Central memory CD8-positive, alpha-beta T cell (primary cell): Measurements from ENCODE around the gene NUDT14.
A peak's percentile ranks its signal among the peaks of the same experiment; 100 is the strongest.

Source experiments
- ATAC-seq: fragments of 150-1000 bp; cut with Tn5 transposase; replicated peaks from 2 replicates; pipeline ENCODE4 v1.10.0; 2022; ENCODE audit warnings: mild to moderate bottlenecking, moderate FRiP score, moderate number of reproducible peaks; ENCODE audit not compliant: poor library complexity, severe bottlenecking; ENCODE audit errors: extremely low read depth
- DNase-seq, 2 donors: peaks; one replicate each; pipeline ENCODE4 v3.0.0; 2021; ENCODE audit warnings: low spot score in 2 of 2
- H3K27ac Mint-ChIP-seq: one replicate; pipeline ENCODE4 v1.8.0; 2022; ENCODE audit warnings: low read depth, mild to moderate bottlenecking, moderate library complexity, mixed read lengths
- H3K27me3 Mint-ChIP-seq: one replicate; pipeline ENCODE4 v1.8.0; 2022; ENCODE audit warnings: mixed read lengths
- H3K36me3 Mint-ChIP-seq: one replicate; pipeline ENCODE4 v1.8.0; 2022; ENCODE audit warnings: mild to moderate bottlenecking, moderate library complexity, mixed read lengths; ENCODE audit not compliant: insufficient read depth
- H3K4me1 Mint-ChIP-seq: one replicate; pipeline ENCODE4 v1.8.0; 2022; ENCODE audit warnings: mixed read lengths
- H3K4me3 Mint-ChIP-seq: one replicate; pipeline ENCODE4 v1.8.0; 2022; ENCODE audit warnings: mild to moderate bottlenecking, moderate library complexity, mixed read lengths
- H3K9me3 Mint-ChIP-seq: one replicate; pipeline ENCODE4 v1.8.0; 2022; ENCODE audit warnings: mixed read lengths

The NUDT14 gene

DNA sequence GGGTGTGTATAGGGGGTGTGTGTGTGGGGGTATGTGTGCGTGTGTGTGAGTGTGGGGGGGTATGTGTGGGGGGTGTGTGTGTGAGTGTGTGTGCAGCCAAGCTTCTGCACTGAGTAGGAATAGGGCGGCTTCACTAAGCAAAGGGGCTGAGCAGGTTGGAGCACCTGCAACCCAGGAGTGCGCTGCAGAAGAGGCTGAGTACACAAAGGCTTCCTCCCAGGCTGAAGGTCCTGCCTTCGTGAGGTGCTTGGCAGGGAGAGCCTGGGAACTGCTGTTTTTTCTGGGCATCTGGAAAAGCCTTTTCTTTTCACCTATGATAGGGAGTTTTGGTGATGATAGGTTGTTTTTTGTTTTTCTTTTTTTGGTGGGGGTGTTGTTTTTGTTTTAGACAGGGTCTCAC is 6.0 kb upstream of the NUDT14 start:
- no peak overlapping the region for H3K27ac Mint-ChIP-seq
- peaks cover 12% of the 10 kb centered on the region for H3K27me3 Mint-ChIP-seq
- H3K4me1 Mint-ChIP-seq: peaks cover 5% of the 10 kb centered on the region
- H3K4me3 Mint-ChIP-seq: no peak overlapping the region
- ATAC-seq (no peak), DNase-seq (no peak)
- peaks cover 8% of the 10 kb centered on the region for H3K36me3 Mint-ChIP-seq
- H3K9me3 Mint-ChIP-seq: no peaks in the 10 kb centered on the region

- Mint-ChIP-seq H3K36me3 (peaks cover 9% of the 10 kb centered on the region), H3K27me3 (peaks cover 12% of the 10 kb centered on the region), H3K9me3 (no peaks in the 10 kb centered on the region), H3K27ac (peak overlapping the region; percentile 55), H3K4me1 (peaks cover 5% of the 10 kb centered on the region), H3K4me3 (no peak overlapping the region)
- no peak for ATAC-seq
- DNase-seq: no peak
Observed at GRCh38 chr14:105185973-105186372, 4.9 kb upstream of the NUDT14 start.

DNA sequence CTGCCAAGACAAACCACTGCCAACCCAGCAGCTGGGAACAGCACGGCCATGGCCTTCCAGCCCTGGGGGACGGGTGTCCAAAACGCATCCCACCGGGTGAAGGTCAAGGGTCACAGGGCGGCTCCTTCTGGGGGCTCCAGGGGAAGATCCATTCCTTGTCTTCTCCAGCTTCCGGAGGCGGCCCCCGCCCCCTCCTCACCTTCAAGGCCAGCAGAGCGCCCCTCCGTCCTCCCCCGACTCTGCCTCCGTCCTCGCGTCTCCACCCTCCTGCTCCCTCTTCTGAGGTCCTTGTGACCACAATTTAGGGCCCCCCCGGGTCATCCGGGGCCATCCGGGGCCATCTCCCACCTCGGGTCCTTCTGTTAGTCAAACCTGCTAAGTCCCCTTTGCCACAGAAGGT is 3.9 kb upstream of the NUDT14 start:
- no peak for ATAC-seq
- DNase-seq: no peak
- Mint-ChIP-seq H3K27me3 (peaks cover 12% of the 10 kb centered on the region), H3K4me1 (peaks cover 5% of the 10 kb centered on the region), H3K4me3 (no peak overlapping the region), H3K27ac (no peak overlapping the region), H3K36me3 (peaks cover 8% of the 10 kb centered on the region), H3K9me3 (no peaks in the 10 kb centered on the region)

DNA sequence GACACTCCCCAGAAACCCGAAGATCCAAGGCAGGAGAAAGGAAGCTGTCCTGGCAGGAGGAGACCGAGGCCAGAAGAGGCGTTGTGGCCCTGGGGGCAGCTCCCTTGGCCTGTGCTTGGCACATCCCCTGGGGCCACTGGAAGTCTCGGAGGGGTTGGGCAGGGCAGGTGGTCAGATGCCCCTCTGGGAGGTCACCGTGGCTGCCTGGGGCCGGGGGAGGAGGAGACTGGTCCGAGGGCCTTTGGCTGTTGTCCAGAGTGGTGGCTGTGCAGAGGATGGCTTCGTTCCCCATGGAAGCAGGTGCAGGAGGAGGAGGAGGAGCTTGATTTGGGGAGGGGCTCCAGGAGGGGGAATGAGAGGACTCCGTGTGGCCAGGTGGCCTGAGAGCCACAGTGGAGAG is 3.3 kb upstream of the NUDT14 start:
- Mint-ChIP-seq H3K27ac (no peak overlapping the region), H3K4me1 (peaks cover 5% of the 10 kb centered on the region), H3K36me3 (peaks cover 8% of the 10 kb centered on the region)

GRCh38 chr14:105182296-105183020 is 1.3 kb upstream of the NUDT14 start:
- Mint-ChIP-seq H3K27ac (no peak overlapping the region), H3K9me3 (no peaks in the 10 kb centered on the region), H3K27me3 (peaks cover 12% of the 10 kb centered on the region), H3K36me3 (peaks cover 5% of the 10 kb centered on the region), H3K4me1 (no peaks in the 10 kb centered on the region), H3K4me3 (peak overlapping the region; percentile 56)
- ATAC-seq: no peak
- no peak for DNase-seq

More for the DNA sequence above, 3.3 kb upstream of the NUDT14 start:
- no peak overlapping the region for H3K4me3 Mint-ChIP-seq
- H3K9me3 Mint-ChIP-seq: no peaks in the 10 kb centered on the region
- ATAC-seq: no peak
- H3K27me3 Mint-ChIP-seq: peaks cover 12% of the 10 kb centered on the region
- no peak for DNase-seq

GRCh38 chr14:105181549-105182295 is 610 bp upstream of the NUDT14 start:
- no peak overlapping the region for H3K27ac Mint-ChIP-seq
- ATAC-seq: no peak
- peak overlapping the region; percentile 56 for H3K4me3 Mint-ChIP-seq
- no peaks in the 10 kb centered on the region for H3K9me3 Mint-ChIP-seq
- peaks cover 12% of the 10 kb centered on the region for H3K27me3 Mint-ChIP-seq
- no peak for DNase-seq
- H3K4me1 Mint-ChIP-seq: no peaks in the 10 kb centered on the region
- H3K36me3 Mint-ChIP-seq: peaks cover 5% of the 10 kb centered on the region

DNA sequence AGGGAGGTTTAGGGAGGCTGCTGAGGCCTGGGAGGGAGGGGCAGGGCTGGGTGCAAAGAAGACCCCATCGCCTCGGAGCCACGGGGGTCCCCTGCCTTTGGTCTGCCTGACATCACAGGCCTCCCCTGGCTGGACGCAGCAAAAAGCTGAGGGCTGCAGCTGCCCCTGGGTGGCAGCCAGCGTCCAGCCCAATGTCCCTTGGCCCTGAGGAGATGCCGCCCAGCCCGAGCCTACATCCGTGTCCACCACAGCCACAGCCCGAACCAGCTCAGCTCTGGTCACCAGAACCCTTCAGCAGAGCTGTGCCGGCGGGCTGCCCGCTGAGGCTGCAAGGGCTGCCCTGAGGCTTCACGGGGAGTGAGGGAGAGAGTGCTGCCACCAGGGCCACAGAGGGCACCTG is 1.9 kb downstream of the NUDT14 start:
- H3K4me3 Mint-ChIP-seq: no peak overlapping the region
- no peak for DNase-seq

DNA sequence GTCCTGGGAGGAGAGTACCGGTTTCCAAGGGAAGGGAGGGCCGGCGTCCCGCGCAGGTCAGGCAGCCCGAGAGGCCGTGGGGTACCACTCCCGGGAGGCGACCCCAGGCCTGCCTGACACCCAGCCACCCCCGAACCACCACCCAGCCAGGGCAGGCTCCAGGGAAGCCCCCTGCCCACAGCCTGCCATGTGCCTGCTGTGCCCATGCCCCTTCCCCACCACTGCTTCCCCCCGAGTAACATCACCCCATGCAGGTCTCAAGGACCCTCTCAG is 2.3 kb downstream of the NUDT14 start:
- Mint-ChIP-seq H3K4me1 (peaks cover 10% of the 10 kb centered on the region), H3K27me3 (no peaks in the 10 kb centered on the region), H3K36me3 (peaks cover 7% of the 10 kb centered on the region), H3K27ac (no peak overlapping the region), H3K4me3 (no peak overlapping the region), H3K9me3 (no peaks in the 10 kb centered on the region)
- ATAC-seq: no peak
- no peak for DNase-seq

More for the DNA sequence above, 1.9 kb downstream of the NUDT14 start:
- H3K4me1 Mint-ChIP-seq: peaks cover 8% of the 10 kb centered on the region
- H3K9me3 Mint-ChIP-seq: no peaks in the 10 kb centered on the region
- ATAC-seq: no peak
- no peak overlapping the region for H3K27ac Mint-ChIP-seq
- peaks cover 2% of the 10 kb centered on the region for H3K27me3 Mint-ChIP-seq
- H3K36me3 Mint-ChIP-seq: peaks cover 6% of the 10 kb centered on the region

DNA sequence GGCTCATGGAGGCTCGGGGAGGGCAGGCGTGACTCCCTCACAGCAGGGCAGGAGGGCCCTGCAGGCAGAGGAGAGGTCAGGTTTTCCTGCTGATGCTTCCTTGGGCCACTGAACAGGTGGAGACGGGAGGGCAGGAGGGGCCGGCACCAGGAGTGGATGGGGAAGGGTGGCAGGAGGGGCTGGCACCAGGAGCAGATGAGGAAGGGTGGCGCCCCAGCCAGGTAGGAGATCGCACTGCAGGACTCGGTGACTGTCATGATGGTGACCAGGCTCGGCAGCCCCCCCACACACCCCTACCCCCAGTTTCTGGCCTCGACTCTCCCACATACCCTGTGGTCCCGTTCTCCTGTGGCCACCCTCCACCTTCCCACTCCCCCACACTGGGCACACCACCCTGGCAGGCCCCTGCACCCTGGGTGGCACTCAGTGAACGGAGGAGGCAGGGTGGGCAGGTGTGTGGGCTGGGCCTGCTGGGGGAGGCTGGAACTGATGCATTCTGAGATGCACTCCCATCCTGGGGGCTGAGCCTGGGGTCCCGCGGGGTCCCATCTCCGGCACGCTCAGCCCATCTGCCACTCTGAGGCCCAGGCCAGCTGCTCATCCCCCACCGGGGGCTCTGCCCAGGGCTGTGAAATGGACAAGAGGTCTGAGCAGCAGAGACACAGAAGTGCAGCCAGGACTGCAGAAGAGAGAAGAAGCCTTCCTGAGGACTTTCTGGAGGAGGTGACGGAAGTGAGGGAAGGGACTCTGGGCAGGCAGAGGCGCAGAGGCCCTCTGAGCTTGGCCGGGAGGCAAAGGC is 2.8 kb downstream of the NUDT14 start:
- H3K4me1 Mint-ChIP-seq: peaks cover 10% of the 10 kb centered on the region
- no peaks in the 10 kb centered on the region for H3K27me3 Mint-ChIP-seq
- DNase-seq: no peak
- H3K36me3 Mint-ChIP-seq: peaks cover 7% of the 10 kb centered on the region
- no peak for ATAC-seq
- peak overlapping the region; percentile 27 for H3K4me3 Mint-ChIP-seq
- H3K9me3 Mint-ChIP-seq: no peaks in the 10 kb centered on the region
- H3K27ac Mint-ChIP-seq: no peak overlapping the region

DNA sequence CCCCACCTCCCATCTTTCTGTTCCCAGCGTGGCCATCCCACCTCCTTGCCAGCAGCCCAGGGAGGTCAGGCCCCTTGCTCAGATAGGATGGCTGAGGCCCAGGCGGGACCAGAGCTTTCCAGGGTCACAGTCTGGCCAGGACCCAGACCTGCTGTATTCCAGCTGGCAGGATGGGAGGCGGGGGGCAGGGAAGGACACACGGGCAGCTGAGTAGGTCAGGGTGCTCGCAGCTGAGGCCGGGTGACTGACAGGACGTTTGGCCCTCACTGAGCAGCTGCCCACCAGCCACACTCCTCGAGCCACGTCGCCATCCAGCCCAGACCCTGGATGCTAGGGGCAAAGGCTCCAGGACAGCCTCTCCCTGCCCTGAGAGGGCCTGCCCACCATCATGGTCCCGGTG is 4.0 kb downstream of the NUDT14 start:
- Mint-ChIP-seq H3K4me1 (peaks cover 10% of the 10 kb centered on the region), H3K27me3 (no peaks in the 10 kb centered on the region), H3K36me3 (peaks cover 5% of the 10 kb centered on the region), H3K4me3 (no peak overlapping the region), H3K27ac (peak overlapping the region; percentile 32), H3K9me3 (no peaks in the 10 kb centered on the region)
- ATAC-seq (no peak), DNase-seq (no peak)

DNA sequence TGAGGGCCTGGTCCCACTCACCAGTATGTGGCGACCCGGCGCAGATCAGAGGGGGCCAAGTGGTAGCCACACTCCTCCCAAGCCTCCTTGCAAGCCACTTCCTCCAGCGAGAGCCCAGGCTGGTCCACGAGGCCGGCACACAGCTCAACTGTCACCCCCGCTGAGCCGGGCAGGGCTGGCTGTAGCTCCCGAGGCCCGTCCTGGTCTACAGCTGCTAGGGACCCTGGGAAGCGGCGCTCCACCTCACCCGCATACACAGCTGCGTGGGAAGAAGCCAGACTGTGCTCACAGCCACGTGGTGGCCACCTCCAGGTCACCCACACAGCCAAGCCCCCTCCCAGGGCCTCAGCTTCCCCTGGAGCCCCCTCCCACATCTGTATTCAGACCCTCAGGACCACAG is 4.6 kb downstream of the NUDT14 start:
- no peak overlapping the region for H3K4me3 Mint-ChIP-seq
- ATAC-seq (no peak), DNase-seq (no peak)
- H3K36me3 Mint-ChIP-seq: peaks cover 4% of the 10 kb centered on the region
- H3K27ac Mint-ChIP-seq: peak overlapping the region; percentile 32
- no peaks in the 10 kb centered on the region for H3K9me3 Mint-ChIP-seq
- peaks cover 10% of the 10 kb centered on the region for H3K4me1 Mint-ChIP-seq
- H3K27me3 Mint-ChIP-seq: no peaks in the 10 kb centered on the region

- Mint-ChIP-seq H3K9me3 (no peaks in the 10 kb centered on the region), H3K27ac (peak overlapping the region; percentile 16), H3K4me3 (peak overlapping the region; percentile 62), H3K27me3 (peaks cover 13% of the 10 kb centered on the region), H3K4me1 (peaks cover 16% of the 10 kb centered on the region), H3K36me3 (peaks cover 6% of the 10 kb centered on the region)
- ATAC-seq: peak; percentile 78
- DNase-seq: peak in 1 of 2 donors; percentile 36
Observed at GRCh38 chr14:105173901-105174894, 6.9 kb downstream of the NUDT14 start.
